T-helper 9 cell (primary cell): Measurements from ENCODE around the gene GTF2H1.

Experiments
- DNase-seq: peaks from one replicate; pipeline ENCODE4 v3.0.0-alpha.2; 2020
- total RNA-seq, 2 donors: gene quantifications; one replicate each; lab custom pipeline; 2026; lab: John Stamatoyannopoulos, UW

The GTF2H1 gene
- 25.6 to 87.1 reads per million in 2 donors for total RNA-seq

GRCh38 chr11:18321969-18322711, at the start of gene GTF2H1, which contains the start of gene HPS5:
Gene GTF2H1, plus strand, starts transcription at chr11:18322567. Its CDS starts 10,508 bp downstream, at chr11:18333075.
Gene HPS5, minus strand, starts transcription at chr11:18322140. Its CDS starts 4,282 bp downstream, at chr11:18317858.
- peak; percentile 93 for DNase-seq

GRCh38 chr11:18277565-18278271, 44.6 kb upstream of the GTF2H1 start:
- no peak for DNase-seq

- no peak for DNase-seq
Observed at GRCh38 chr11:18280438-18281045, 41.8 kb upstream of the GTF2H1 start.

GRCh38 chr11:18282626-18283025, 39.7 kb upstream of the GTF2H1 start:
- no peak for DNase-seq

GRCh38 chr11:18285841-18286240, 36.5 kb upstream of the GTF2H1 start:
- DNase-seq: no peak

- DNase-seq: no peak
Observed at GRCh38 chr11:18288911-18289310, 33.5 kb upstream of the GTF2H1 start.

GRCh38 chr11:18294862-18295261, 27.5 kb upstream of the GTF2H1 start:
- DNase-seq: no peak

GRCh38 chr11:18295316-18295715, 27.1 kb upstream of the GTF2H1 start:
- DNase-seq: no peak

GRCh38 chr11:18299721-18300120, 22.6 kb upstream of the GTF2H1 start:
- DNase-seq: no peak

GRCh38 chr11:18304745-18305144, 17.6 kb upstream of the GTF2H1 start:
- no peak for DNase-seq

GRCh38 chr11:18307461-18308139, 14.8 kb upstream of the GTF2H1 start:
- DNase-seq: no peak

- no peak for DNase-seq
Observed at GRCh38 chr11:18308242-18308641, 14.1 kb upstream of the GTF2H1 start.

- no peak for DNase-seq
Observed at GRCh38 chr11:18309691-18310090, 12.7 kb upstream of the GTF2H1 start.

- DNase-seq: no peak
Observed at GRCh38 chr11:18310800-18311340, 11.5 kb upstream of the GTF2H1 start.

GRCh38 chr11:18312012-18312411, 10.4 kb upstream of the GTF2H1 start:
- no peak for DNase-seq

- no peak for DNase-seq
Observed at GRCh38 chr11:18312663-18313420, 9.5 kb upstream of the GTF2H1 start.

GRCh38 chr11:18313965-18314763, 8.2 kb upstream of the GTF2H1 start:
- DNase-seq: no peak

GRCh38 chr11:18314784-18315523, 7.4 kb upstream of the GTF2H1 start:
- no peak for DNase-seq

- no peak for DNase-seq
Observed at GRCh38 chr11:18315893-18316292, 6.5 kb upstream of the GTF2H1 start.

- DNase-seq: no peak
Observed at GRCh38 chr11:18317551-18317950, 4.8 kb upstream of the GTF2H1 start.
